Tibial nerve (tissue), 4 donors: ENCODE measurements around the gene GUF1.
"Not testable (repeated sequence)": the region's sequence is repeated elsewhere in the genome, so short reads cannot be mapped to it uniquely, and the experiment has no call there.

Source experiments
- EP300 ChIP-seq, 2 donors: sonication (generic); formaldehyde crosslinking; IDR thresholded peaks; one replicate each; pipeline ENCODE4 v1.6.1; 2017; ENCODE audit warnings: antibody characterized with exemption in 2 of 2, mild to moderate bottlenecking in 1 of 2
- POLR2A ChIP-seq, 2 donors: fragments of 450-650 bp; IDR thresholded peaks; one replicate each; pipeline ENCODE4 v1.6.1; 2017; ENCODE audit warnings: antibody characterized with exemption in 2 of 2, mild to moderate bottlenecking in 2 of 2, moderate library complexity in 2 of 2
- TF ChIP-seq, protein P1 (sequence below), 5 experiments: fragments of 200-600 bp in 3 of 5; fragments of 450-650 bp in 2 of 5; sonication (generic) in 3 of 5; IDR thresholded peaks; one replicate each; pipeline ENCODE4 v1.5.1; 2016 to 2019; ENCODE audit warnings: antibody characterized with exemption in 5 of 5, mild to moderate bottlenecking in 3 of 5, moderate library complexity in 2 of 5

DNA sequence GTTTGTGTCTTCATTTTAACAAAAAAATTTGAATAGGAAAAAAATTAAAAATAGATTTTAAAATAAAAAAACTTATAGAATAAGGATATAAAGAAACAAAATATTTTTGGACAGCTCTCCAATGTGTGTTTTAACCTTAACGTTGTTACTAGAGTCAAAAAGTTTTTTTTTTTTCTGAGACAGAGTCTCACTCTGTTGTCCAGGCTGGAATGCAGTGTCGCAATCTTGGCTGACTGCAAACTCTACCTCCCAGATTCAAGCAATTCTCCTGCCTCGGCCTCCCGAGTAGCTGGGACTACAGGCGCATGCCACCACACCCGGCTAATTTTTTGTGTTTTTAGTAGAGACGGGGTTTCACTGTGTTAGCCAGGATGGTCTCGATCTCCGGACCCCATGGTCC is 50.5 kb downstream of the GUF1 start:
- TF ChIP-seq, protein P1, sequence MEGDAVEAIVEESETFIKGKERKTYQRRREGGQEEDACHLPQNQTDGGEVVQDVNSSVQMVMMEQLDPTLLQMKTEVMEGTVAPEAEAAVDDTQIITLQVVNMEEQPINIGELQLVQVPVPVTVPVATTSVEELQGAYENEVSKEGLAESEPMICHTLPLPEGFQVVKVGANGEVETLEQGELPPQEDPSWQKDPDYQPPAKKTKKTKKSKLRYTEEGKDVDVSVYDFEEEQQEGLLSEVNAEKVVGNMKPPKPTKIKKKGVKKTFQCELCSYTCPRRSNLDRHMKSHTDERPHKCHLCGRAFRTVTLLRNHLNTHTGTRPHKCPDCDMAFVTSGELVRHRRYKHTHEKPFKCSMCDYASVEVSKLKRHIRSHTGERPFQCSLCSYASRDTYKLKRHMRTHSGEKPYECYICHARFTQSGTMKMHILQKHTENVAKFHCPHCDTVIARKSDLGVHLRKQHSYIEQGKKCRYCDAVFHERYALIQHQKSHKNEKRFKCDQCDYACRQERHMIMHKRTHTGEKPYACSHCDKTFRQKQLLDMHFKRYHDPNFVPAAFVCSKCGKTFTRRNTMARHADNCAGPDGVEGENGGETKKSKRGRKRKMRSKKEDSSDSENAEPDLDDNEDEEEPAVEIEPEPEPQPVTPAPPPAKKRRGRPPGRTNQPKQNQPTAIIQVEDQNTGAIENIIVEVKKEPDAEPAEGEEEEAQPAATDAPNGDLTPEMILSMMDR (IDR thresholded peaks at IDR 0.05), result not testable (repeated sequence)
- TF ChIP-seq POLR2A, EP300 (IDR thresholded peaks at IDR 0.05): not testable (repeated sequence)
